ENCODE results near the gene ABLIM3. TPM values are rescaled to one million over a fixed set of nuclear protein-coding genes. Genes with fewer than 3 reads are reported as not detected.
"Not testable (repeated sequence)": the region's sequence is repeated elsewhere in the genome, so short reads cannot be mapped to it uniquely, and the experiment has no call there.

Gene ABLIM3
- total RNA-seq, 4 donors from 2014 or later: 14.8 to 50.7 (median 25.4) TPM

DNA sequence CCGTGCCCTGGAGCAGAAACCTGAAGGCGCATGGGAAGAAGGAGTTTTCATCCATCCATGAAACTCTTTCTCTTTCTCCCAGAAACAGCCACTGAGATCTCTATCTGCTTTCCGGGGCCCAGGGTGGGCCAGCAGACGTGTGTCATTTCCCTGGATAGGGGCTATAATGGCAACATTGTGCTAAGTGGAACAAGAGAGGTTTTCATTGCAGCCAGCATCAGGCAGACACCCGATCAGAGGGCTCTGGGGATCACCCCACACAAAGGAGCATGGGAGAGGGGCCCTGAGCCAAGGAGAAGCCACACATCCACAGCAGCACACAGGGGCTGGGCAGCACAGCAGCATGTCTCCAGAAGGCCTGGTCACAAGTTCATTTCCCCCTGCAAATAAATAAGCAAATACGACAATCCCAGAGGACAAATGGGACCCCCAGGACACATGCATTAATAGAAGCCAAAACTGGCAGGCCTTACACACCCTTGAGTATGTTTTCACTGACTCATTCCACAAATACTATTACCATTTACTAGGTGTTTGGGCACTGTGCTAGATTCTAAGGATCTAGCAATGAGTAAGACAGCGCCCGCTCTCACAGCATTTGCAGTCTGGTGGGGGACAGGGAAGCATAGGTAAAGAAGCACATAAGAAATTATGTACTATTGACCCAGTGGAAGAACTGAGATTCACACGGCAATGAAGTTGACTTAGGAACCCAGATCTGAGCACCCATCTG lies 126.1 kb downstream of the ABLIM3 start:
- H3K27me3 ChIP-seq: peaks cover 5% of the 10 kb centered on the region
- TF ChIP-seq EP300 (IDR thresholded peaks at IDR 0.05) (no peak), POLR2A (IDR thresholded peaks at IDR 0.05) (no peak), POLR2AphosphoS5 (IDR thresholded peaks at IDR 0.05) (no peak)
- TF ChIP-seq, protein P1, sequence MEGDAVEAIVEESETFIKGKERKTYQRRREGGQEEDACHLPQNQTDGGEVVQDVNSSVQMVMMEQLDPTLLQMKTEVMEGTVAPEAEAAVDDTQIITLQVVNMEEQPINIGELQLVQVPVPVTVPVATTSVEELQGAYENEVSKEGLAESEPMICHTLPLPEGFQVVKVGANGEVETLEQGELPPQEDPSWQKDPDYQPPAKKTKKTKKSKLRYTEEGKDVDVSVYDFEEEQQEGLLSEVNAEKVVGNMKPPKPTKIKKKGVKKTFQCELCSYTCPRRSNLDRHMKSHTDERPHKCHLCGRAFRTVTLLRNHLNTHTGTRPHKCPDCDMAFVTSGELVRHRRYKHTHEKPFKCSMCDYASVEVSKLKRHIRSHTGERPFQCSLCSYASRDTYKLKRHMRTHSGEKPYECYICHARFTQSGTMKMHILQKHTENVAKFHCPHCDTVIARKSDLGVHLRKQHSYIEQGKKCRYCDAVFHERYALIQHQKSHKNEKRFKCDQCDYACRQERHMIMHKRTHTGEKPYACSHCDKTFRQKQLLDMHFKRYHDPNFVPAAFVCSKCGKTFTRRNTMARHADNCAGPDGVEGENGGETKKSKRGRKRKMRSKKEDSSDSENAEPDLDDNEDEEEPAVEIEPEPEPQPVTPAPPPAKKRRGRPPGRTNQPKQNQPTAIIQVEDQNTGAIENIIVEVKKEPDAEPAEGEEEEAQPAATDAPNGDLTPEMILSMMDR (IDR thresholded peaks at IDR 0.05): no peak
- H3K9me3 ChIP-seq: peaks cover 0 to 14% (median 0%) of the 10 kb centered on the region in 3 donors
- no peak for ATAC-seq
- peaks cover 0 to 17% (median 4%) of the 10 kb centered on the region in 3 donors for H3K4me1 ChIP-seq
- no peak overlapping the region for H3K4me3 ChIP-seq
- 94 to 97% methylated on average over 5 to 7 of the region's 9 CpGs for WGBS, 2 donors (ENCODE audit: low coverage in 1 of 2)
- no peaks in the 10 kb centered on the region for H3K36me3 ChIP-seq
- H3K27ac ChIP-seq: no peak overlapping the region

DNA sequence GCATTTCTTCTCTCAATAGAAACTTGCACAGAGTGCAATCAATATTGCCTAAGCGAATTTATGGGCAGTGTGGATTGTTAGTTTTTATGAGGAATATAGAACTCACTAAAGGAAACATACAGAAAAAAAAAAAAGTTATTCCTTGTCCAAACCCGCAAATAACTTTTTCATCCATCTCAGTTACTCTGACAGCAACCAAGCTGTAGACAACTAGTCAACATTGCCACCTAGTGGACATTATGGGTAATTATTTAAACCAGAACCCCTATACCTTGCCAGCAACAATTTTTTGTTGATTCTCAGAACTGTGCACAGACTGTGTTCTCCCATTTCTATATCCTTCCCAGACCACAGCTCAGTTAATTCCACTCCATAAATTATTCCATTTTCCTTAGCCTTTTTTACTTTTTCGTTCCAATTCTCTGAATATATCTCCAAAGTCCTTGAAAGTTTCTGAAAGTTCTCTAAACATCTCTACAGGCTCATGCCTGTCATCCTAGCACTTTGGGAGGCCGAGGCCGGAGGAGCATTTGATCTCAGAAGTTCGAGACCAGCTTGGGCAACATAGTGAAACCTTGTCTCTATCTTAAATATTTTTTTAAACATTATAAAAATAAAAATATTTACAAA lies 127.8 kb downstream of the ABLIM3 start:
- no peak overlapping the region for H3K27ac ChIP-seq
- H3K4me3 ChIP-seq: no peak overlapping the region
- 52 to 64% methylated on average over 6 of the region's 6 CpGs for WGBS, 2 donors (ENCODE audit: low coverage in 1 of 2)
- H3K9me3 ChIP-seq: peaks cover 0 to 14% (median 0%) of the 10 kb centered on the region in 3 donors
- peaks cover 5% of the 10 kb centered on the region for H3K27me3 ChIP-seq
- no peak for ATAC-seq
- no peaks in the 10 kb centered on the region for H3K36me3 ChIP-seq
- peaks cover 0 to 34% (median 7%) of the 10 kb centered on the region in 3 donors for H3K4me1 ChIP-seq
- TF ChIP-seq, protein P1 (IDR thresholded peaks at IDR 0.05): peak; percentile 62 to 72 (median 70)
- TF ChIP-seq POLR2AphosphoS5 (IDR thresholded peaks at IDR 0.05): no peak
- no peak for TF ChIP-seq EP300 (IDR thresholded peaks at IDR 0.05)

DNA sequence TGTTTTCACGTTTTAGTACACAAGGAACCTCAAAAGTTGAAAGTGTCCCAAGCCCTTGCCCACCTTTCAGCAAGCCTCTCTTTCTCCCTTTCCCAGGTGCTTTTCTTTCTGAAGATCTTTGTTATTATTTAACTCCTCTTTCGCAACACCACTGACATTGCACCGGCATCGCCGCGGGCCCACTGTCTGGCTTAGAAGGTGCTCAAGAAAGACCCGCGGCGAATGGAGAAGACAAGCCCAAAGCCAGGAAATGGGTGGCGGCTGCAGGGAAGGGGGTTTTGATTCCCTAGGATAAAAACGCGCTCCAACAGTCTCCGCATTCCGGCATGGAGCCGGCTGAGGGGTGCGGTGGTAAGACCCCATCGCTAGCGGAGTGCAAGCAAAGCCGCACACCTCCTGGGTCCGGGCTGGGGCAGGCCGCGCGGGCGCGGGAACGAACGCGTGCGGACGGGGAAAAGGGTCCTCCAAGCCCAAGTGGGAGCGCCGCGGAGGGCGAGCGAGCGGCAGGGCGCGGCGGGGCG lies 130.0 kb downstream of the ABLIM3 start:
- peaks cover 0 to 30% (median 7%) of the 10 kb centered on the region in 3 donors for H3K4me1 ChIP-seq
- H3K36me3 ChIP-seq: no peaks in the 10 kb centered on the region
- TF ChIP-seq, protein P1 (IDR thresholded peaks at IDR 0.05): no peak
- TF ChIP-seq POLR2A (IDR thresholded peaks at IDR 0.05) (no peak), POLR2AphosphoS5 (IDR thresholded peaks at IDR 0.05) (no peak), EP300 (IDR thresholded peaks at IDR 0.05) (no peak)
- peaks cover 0 to 14% (median 0%) of the 10 kb centered on the region in 3 donors for H3K9me3 ChIP-seq
- peak overlapping the region in 3 of 4 donors; percentile 79 to 81 (median 80) for H3K27ac ChIP-seq
- H3K4me3 ChIP-seq: peak overlapping the region; percentile 55 to 65
- whole genome bisulfite sequencing, 2 donors (ENCODE audit: low coverage in 1 of 2): 18 to 50% methylated on average over 1 to 14 of the region's 40 CpGs
- peak; percentile 1 for ATAC-seq
- H3K27me3 ChIP-seq: no peaks in the 10 kb centered on the region

DNA sequence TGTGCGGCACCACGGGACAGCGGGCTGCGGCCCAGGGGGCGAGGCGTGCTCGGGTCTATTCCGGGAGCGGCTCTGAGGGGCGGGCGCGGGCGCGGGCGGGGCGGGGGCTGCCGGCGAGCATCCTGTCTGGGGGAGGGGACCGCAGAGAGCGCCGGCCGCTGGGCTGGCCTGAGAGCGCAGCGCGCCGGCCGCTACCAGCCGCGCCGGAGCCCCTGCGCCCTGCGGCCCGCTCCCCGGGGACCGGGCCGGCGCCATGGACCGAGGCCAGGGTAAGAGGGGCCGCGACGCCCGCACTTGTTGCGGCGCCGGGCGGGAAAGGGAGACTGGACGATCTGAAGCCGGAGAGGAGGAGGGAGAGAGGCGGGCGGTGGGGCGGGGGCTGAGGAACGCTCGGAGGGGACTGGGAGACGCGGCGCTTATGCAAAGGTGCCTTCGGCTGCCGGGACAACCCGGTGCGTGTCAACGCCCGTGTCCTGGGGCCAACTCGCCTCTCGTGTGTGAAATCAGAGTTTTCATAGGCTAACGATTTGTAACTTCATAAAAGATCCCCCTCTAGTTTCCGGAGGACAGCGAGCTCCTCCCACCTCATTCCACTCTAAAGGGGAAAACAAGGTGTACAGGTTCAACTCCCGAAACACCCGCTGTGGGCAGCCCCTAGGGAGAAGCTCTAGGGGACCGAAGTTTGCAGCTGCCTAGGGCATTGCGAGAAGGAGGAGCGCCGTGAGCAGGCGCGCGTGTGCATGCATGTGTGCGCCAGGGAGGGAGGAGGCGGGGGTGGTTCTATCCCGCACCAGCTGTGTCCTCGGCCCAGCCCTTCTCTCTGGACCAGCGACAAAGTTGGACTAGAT lies 130.6 kb downstream of the ABLIM3 start, which contains the start of gene AFAP1L1:
AFAP1L1 (plus strand) TSS at position 144 of the 848 bp plus-strand sequence; CDS start at position 254, 110 bp downstream.
- peak; percentile 88 for ATAC-seq
- Histone ChIP-seq H3K36me3 (no peaks in the 10 kb centered on the region), H3K4me3 (peak within 1 kb of the TSS; percentile 55 to 65), H3K27ac (peak within 1 kb of the TSS in 3 of 4 donors; percentile 79 to 81 (median 80)), H3K4me1 (peaks cover 0 to 31% (median 7%) of the 10 kb centered on the region in 3 donors), H3K9me3 (peaks cover 0 to 14% (median 0%) of the 10 kb centered on the region in 3 donors), H3K27me3 (no peaks in the 10 kb centered on the region)
- 0 to 1% methylated on average over 3 to 24 of the region's 81 CpGs for WGBS, 2 donors (ENCODE audit: low coverage in 1 of 2)
- peak; percentile 41 to 43 for TF ChIP-seq POLR2A (IDR thresholded peaks at IDR 0.05)
- TF ChIP-seq POLR2AphosphoS5 (IDR thresholded peaks at IDR 0.05): peak; percentile 53
- TF ChIP-seq, protein P1 (IDR thresholded peaks at IDR 0.05): no peak
- TF ChIP-seq EP300 (IDR thresholded peaks at IDR 0.05): no peak

DNA sequence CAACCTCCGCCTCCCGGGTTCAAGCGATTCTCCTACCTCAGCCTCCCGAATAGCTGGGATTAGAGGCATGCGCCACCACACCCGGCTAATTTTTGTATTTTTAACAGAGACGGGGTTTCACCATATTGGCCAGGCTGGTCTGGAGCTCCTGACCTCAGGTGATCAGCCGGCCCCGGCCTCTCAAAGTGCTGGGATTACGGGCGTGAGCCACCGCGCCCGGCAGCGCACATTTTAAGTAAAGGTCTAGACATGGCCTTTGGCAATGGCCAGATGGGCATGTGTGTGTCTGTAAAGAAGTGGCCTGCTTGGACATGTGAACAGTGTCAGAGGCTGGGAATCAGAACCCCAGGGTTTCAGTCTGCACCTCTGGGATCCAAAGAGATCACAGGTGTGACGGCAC lies 131.5 kb downstream of the ABLIM3 start:
- not testable (repeated sequence) for ATAC-seq, H3K36me3 ChIP-seq, H3K27me3 ChIP-seq
- 85% methylated on average over 5 of the region's 16 CpGs; no CpG with 5 or more reads in 1 of the 2 donors for WGBS, 2 donors (ENCODE audit: low coverage in 1 of 2)
- peak overlapping the region in 1 of 2 donors; percentile 65 for H3K4me3 ChIP-seq
- H3K27ac ChIP-seq: peak overlapping the region in 3 of 4 donors; percentile 79 to 81 (median 80)
- H3K9me3 ChIP-seq: peaks cover 0 to 14% (median 0%) of the 10 kb centered on the region in 3 donors
- H3K4me1 ChIP-seq: peaks cover 0 to 39% (median 7%) of the 10 kb centered on the region in 3 donors

All from gastroesophageal sphincter (tissue), 4 donors.